Mucosa of stomach (tissue), 1 donor: ENCODE measurements around the gene ZBTB40.

Experiments
- H3K27me3 ChIP-seq: one replicate; pipeline ENCODE4 v1.7.0; 2013; ENCODE audit warnings: mild to moderate bottlenecking, low read length; ENCODE audit not compliant: control insufficient read depth, insufficient read depth
- H3K36me3 ChIP-seq: one replicate; pipeline ENCODE4 v1.7.0; 2013; ENCODE audit warnings: low read length; ENCODE audit not compliant: control insufficient read depth, insufficient read depth
- H3K4me1 ChIP-seq: one replicate; pipeline ENCODE4 v1.7.0; 2013; ENCODE audit warnings: mild to moderate bottlenecking, low read length; ENCODE audit not compliant: control insufficient read depth, insufficient read depth
- H3K4me3 ChIP-seq: one replicate; pipeline ENCODE4 v1.7.0; 2013; ENCODE audit warnings: low read length
- H3K9ac ChIP-seq: one replicate; pipeline ENCODE4 v1.7.0; 2013; ENCODE audit warnings: mild to moderate bottlenecking, low read length, moderate library complexity
- H3K9me3 ChIP-seq: one replicate; pipeline ENCODE4 v1.7.0; 2013; ENCODE audit warnings: mild to moderate bottlenecking, low read length, moderate library complexity; ENCODE audit not compliant: control insufficient read depth
- donor health status: Pancreatic carcinoma.

Gene ZBTB40

DNA sequence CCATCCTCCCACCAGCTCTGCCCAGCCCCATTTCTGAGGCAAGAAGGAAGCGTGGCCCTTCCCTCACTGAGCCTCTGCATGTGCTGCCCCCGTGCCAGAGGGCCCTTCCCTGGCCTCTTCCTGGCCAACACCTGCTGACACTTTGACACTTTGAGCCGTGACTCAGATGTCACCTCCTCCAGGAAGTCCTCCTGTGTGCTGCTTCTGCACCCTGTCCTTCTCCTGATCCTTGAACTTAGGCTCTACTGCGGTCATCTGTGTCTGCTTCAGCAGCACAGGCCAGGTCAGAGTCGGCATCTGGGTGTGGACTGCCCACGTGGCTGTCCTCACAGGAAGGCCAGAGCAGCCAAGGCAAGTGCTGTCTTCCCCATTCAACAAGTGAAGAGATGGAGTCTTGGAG, 92.0 kb downstream of the ZBTB40 start:
- no peaks in the 10 kb centered on the region for H3K36me3 ChIP-seq
- no peaks in the 10 kb centered on the region for H3K9me3 ChIP-seq
- H3K27me3 ChIP-seq = peaks cover 26% of the 10 kb centered on the region
- no peak overlapping the region for H3K9ac ChIP-seq
- H3K4me3 ChIP-seq = no peak overlapping the region
- no peaks in the 10 kb centered on the region for H3K4me1 ChIP-seq

DNA sequence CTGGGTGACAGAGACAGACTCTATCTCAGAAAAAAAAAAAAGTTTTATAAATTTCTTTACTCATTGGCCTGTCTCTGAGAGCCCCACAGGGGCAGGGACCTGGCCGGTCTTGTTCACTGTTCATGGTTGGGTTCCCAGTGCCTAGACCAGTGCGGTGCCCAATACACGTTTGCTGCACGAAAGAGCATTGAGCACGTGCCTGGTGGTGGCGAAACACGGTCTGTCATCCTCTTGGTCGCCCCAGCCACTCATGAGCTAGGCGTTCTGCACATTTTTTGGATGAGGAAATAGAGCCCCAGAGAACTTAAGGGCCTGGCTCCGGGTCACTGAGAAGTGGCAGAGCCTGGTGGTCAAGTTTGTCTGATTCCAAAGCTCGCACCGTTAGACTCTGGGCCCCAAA, 93.0 kb downstream of the ZBTB40 start:
- H3K9me3 ChIP-seq = no peaks in the 10 kb centered on the region
- no peaks in the 10 kb centered on the region for H3K4me1 ChIP-seq
- H3K36me3 ChIP-seq = no peaks in the 10 kb centered on the region
- H3K9ac ChIP-seq = no peak overlapping the region
- no peak overlapping the region for H3K4me3 ChIP-seq
- peaks cover 29% of the 10 kb centered on the region for H3K27me3 ChIP-seq

DNA sequence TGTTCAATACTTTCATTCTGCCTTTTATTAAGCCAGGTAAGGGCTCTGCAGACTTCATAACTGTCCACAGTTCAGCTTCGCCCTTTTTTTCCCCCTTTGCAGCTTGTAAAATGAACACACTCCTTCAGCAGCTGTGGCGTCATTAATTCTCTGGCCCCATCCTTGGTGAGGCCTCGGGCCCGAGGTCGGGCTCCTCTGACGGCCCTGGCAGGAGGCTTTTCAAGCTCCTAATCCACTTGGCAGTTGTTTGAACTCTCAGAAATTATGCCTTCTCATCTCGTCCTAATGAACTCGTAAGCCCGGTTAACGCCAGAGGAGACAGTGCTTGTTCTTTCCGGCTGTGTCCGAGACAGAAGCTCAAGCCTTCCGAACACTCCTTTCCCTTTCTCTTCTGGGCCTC, 93.5 kb downstream of the ZBTB40 start:
- H3K36me3 ChIP-seq = no peaks in the 10 kb centered on the region
- H3K27me3 ChIP-seq = peaks cover 29% of the 10 kb centered on the region

DNA sequence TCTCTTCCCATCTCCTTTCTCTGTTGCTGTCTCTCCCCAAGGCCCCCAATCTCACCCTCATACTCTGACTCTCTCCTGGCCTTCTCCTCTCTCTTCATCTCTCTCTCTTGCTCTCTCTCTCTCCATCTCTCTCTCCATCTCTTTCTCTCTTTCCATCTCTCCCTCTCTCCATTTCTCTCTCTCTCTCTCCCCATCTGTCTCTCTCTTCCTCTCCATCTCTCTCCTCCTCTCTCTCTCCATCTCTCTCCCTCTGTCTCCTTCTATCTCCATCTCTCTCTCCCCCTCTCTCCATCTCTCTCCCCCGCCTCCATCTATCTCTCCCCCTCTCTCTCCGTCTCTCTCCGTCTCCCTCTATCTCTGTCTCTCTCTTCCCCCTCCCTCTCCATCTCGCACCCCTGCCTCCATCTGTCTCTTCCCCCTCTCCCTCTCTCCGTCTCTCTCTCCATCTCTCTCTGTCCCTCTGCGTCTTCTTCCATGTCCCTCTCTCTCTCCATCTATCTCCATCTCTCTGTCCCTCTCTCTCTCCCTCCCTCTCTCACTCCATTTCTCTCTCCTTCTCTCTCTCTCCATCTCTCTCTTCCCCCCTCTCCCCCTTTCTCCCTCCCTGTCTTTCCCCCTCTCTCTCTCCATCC, 95.7 kb downstream of the ZBTB40 start:
- Histone ChIP-seq H3K4me3 (no peak overlapping the region), H3K4me1 (no peaks in the 10 kb centered on the region), H3K27me3 (peaks cover 29% of the 10 kb centered on the region), H3K9me3 (no peaks in the 10 kb centered on the region), H3K36me3 (no peaks in the 10 kb centered on the region), H3K9ac (no peak overlapping the region)

More for the DNA sequence above, 93.5 kb downstream of the ZBTB40 start:
- Histone ChIP-seq H3K9me3 (no peaks in the 10 kb centered on the region), H3K4me3 (no peak overlapping the region), H3K9ac (no peak overlapping the region), H3K4me1 (no peaks in the 10 kb centered on the region)

DNA sequence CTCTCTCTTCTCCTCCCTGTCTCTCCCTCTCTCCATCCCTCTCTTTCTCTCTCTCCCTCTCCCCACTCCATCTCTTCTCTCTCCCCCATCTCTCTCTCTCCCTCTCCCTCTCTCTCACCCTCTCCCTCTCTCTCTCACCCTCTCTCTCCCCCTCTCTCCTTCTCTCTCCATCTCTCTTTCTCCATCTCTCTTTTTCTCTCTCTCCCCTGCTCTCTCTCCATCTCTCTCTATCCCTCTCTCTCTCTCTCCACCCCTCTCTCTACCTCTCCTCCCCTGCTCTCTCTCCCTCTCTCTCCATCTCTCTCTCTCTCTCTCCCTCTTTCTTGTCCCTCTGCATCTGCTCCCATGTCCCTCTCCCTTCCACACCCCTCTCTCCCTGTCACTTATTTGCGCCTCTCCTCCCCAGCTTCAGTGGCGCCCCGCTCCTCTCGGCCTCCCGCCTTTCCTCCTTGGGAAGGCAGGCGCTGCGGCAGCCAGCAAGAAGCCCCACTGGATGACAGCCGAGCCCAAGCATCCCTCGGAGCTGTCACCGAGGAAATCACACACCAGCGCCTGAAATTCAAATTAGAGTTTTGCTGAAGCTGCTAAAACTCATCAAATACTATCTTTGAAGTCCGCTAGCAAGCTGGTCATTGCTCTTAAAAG, 96.3 kb downstream of the ZBTB40 start:
- no peaks in the 10 kb centered on the region for H3K36me3 ChIP-seq
- H3K4me1 ChIP-seq = no peaks in the 10 kb centered on the region
- H3K9ac ChIP-seq = no peak overlapping the region
- H3K4me3 ChIP-seq = no peak overlapping the region
- H3K27me3 ChIP-seq = peaks cover 30% of the 10 kb centered on the region
- H3K9me3 ChIP-seq = no peaks in the 10 kb centered on the region

DNA sequence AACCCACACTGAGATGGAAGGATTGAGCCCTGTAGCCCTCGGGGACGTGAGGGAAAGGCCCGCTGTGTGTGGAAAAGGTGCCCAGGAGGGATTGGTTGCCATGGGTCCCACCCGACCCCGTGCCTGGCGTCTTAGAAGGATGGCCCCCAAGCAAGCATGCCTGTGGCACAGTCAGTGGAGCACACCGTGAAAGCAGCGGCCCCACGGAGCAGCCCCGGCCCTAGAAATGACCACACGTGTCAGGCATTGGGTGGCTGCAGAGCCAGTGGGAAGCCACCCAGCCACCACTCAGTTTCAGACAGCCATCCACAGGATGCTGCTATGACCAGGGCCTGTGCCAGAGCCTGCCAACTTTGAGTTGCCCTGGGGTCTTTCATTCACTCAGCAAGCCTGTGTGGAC, 98.4 kb downstream of the ZBTB40 start:
- Histone ChIP-seq H3K27me3 (peaks cover 41% of the 10 kb centered on the region), H3K4me1 (peaks cover under 1% of the 10 kb centered on the region), H3K4me3 (no peak overlapping the region), H3K36me3 (no peaks in the 10 kb centered on the region), H3K9ac (no peak overlapping the region), H3K9me3 (no peaks in the 10 kb centered on the region)

DNA sequence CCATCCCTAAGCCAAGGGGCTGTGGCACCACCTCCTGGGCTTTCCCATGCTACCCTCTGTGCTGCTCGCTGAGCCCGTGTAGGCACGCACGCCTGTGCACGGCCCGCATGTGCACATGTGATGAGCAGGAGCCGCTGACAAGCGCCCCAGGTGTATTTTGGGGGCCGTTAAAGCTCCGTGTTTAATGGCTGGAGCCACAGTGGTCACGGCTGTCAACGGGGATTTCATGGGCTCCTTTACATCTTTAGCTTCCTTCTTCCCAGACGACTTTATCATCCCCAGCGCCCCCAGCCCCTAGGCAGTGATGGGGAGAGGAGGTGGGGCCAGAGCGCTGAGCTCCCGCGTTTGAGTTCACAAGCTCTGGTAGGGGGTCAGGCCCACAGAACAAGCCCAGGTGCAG, 99.9 kb downstream of the ZBTB40 start:
- no peak overlapping the region for H3K4me3 ChIP-seq
- H3K4me1 ChIP-seq = peaks cover 10% of the 10 kb centered on the region
- H3K9ac ChIP-seq = no peak overlapping the region
- peaks cover 54% of the 10 kb centered on the region for H3K27me3 ChIP-seq
- no peaks in the 10 kb centered on the region for H3K9me3 ChIP-seq
- H3K36me3 ChIP-seq = no peaks in the 10 kb centered on the region

DNA sequence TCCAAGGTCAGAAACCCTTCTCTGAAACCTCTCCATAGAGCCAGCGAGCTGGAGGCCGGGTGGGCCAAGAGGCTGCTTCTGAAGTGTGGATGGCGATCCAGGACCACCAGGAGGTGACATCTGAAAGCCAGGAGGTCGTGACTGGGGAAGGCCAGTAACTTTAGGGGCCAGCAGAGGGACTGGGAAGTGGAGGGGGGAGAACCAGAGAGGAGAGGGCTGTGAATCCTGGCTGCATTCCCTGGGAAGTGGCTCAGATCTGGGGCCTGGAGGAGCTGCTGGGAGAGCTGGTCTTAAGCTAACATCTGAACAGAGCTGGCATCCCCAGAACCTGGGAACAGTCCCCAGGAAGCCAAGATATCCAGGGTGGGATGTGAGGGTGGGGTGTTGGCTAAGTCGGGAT, 100.4 kb downstream of the ZBTB40 start:
- peaks cover 14% of the 10 kb centered on the region for H3K4me1 ChIP-seq

DNA sequence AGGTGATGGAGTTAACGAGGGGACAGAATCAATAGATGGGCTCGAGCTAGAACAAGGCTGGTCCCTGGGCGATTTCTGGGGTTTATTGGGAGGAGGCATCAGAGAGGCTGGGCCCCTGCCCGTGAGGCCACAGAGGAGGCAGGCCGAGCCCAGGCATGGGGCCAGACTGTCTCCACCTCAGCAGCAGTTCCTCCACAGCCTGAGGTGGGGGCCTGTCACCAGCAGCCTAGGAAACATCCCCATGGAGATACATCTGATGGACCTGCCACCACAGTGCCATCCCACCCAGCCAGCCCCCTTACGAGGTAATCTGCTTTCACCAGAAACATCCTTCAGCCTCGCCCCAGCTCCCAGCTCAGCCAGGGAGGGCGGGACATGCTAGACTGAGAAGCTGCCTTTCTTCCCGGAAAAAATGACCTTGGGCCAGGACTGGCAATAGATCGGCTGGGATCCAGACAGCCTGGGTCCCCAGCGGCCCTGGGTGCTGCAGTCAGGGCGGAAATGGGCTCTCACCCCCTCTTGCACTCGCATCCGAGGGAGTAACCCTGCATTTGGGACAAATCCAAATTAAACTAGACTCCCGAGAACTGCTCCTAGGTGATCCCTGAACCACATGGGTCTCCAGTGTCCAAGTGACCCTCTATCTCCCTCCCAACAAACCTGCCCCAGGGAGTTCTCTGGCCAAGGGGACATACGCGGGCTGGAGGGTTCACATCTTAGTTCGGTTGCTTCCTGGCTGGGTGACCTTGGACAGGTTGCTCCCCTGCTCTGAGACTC, 101.6 kb downstream of the ZBTB40 start:
- Histone ChIP-seq H3K4me3 (no peak overlapping the region), H3K4me1 (peaks cover 22% of the 10 kb centered on the region), H3K9ac (no peak overlapping the region), H3K9me3 (no peaks in the 10 kb centered on the region), H3K36me3 (no peaks in the 10 kb centered on the region), H3K27me3 (peaks cover 49% of the 10 kb centered on the region)

More for the DNA sequence above, 100.4 kb downstream of the ZBTB40 start:
- no peaks in the 10 kb centered on the region for H3K36me3 ChIP-seq
- no peak overlapping the region for H3K9ac ChIP-seq
- no peak overlapping the region for H3K4me3 ChIP-seq
- peaks cover 54% of the 10 kb centered on the region for H3K27me3 ChIP-seq
- H3K9me3 ChIP-seq = no peaks in the 10 kb centered on the region

DNA sequence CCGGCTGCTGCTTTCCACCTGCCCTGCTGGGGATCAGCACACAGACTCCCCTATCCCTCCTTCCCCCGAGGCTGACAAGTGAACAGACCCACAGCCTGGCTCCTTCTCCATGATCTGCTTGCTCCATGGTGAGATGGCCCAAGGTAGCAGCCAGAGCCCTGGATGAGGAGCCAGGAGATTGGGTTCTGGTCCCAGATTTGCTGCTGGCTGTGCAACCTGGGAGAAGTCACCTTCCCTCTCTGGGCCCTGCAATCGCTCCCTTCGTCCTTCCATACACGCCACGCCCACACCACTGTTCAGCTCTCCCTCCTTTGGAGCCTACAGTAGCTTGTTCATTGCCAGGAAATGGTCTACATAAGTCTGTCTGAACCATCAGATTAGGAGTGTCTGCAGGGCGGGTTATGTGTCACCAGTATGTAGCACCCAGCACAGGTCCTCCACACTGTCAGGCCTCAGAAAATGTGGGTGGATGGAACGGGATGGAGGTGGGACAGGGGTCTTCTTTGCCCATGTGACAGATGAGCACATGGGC, 102.4 kb downstream of the ZBTB40 start:
- H3K27me3 ChIP-seq = peaks cover 43% of the 10 kb centered on the region
- no peaks in the 10 kb centered on the region for H3K9me3 ChIP-seq
- H3K4me3 ChIP-seq = no peak overlapping the region
- peaks cover 22% of the 10 kb centered on the region for H3K4me1 ChIP-seq
- no peaks in the 10 kb centered on the region for H3K36me3 ChIP-seq
- H3K9ac ChIP-seq = no peak overlapping the region

DNA sequence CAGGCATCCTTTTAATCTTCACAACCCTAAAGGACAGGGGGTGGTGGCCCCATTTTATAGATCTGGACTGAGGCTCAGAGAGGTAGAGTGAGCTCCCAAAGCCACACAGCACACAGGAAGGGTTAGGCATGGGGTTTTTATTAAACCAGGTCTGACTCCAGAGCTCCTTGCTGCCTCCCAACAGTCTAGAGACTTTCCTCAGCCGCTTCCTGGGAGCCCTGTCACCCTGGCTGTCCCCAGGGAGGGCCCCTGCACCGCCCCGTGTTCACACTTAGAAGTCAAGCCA, 103.7 kb downstream of the ZBTB40 start:
- H3K36me3 ChIP-seq = no peaks in the 10 kb centered on the region
- no peak overlapping the region for H3K4me3 ChIP-seq
- no peak overlapping the region for H3K9ac ChIP-seq
- H3K27me3 ChIP-seq = peaks cover 50% of the 10 kb centered on the region
- no peaks in the 10 kb centered on the region for H3K9me3 ChIP-seq
- peaks cover 22% of the 10 kb centered on the region for H3K4me1 ChIP-seq

DNA sequence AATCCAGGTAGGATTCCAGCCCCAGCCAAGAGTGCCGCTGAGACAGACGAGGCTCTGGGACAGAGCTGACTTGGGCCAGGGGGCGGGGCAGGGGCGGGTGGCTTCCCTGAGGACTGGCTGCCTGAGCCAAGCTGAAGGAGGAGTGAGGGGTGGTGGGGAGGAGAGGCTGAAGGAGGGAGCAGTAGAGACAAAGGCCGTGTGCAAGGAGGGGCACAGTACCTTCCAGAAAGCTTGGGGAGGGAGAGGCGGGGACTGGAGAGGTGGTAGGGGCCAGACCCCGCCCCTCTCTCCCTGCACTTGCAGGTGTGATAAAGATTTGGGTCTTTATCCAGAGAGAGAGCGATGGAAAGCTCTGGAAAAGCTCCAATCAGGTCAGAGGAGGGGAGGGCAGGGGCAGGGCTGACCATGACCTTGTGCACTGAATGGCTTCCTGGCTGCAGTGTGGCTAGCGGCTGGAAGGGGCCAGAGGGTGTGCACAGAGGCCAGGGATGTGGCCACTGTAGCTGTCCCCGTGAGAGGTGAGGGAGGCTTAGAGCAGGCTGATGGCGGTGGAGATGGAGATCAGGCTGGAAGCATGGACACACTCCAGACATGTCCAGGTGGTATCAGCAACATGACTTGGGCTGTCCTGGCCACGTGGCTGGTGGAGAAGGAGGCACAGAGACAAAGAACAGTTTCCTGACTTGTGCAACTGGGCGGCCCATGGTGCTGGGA, 104.9 kb downstream of the ZBTB40 start:
- peaks cover 22% of the 10 kb centered on the region for H3K4me1 ChIP-seq
- no peaks in the 10 kb centered on the region for H3K36me3 ChIP-seq
- no peak overlapping the region for H3K4me3 ChIP-seq
- no peaks in the 10 kb centered on the region for H3K9me3 ChIP-seq
- no peak overlapping the region for H3K9ac ChIP-seq
- H3K27me3 ChIP-seq = peaks cover 61% of the 10 kb centered on the region
